ENCODE measurements around the gene FES. TPM values are rescaled to one million over a fixed set of nuclear protein-coding genes. Genes with fewer than 3 reads are reported as not detected.

The FES gene
- total and polyA plus RNA-seq, 2 of the 13 experiments (the other 11 are each of a cell fraction or from before 2014, with no cell fraction given), result 4.0 to 9.5 TPM

GRCh38 chr15:90931828-90932659 is 47.7 kb downstream of the FES start, which contains the start of gene HDDC3 (continued):
- 0 out of 2 replicates have a peak, but pooled peaks have one; percentile 22 for TF ChIP-seq RERE (CRISPR knock-in tag; IDR thresholded peaks at IDR 0.05; ENCODE audit: low read depth)
- no peak for TF ChIP-seq SMAD9 (CRISPR knock-in tag; IDR thresholded peaks at IDR 0.05)
- no peak for TF ChIP-seq AFF4 (CRISPR knock-in tag; IDR thresholded peaks at IDR 0.05)
- peak; percentile 85 for TF ChIP-seq ZNF331 (CRISPR knock-in tag; IDR thresholded peaks at IDR 0.05)
- no peak for TF ChIP-seq FUBP1 (CRISPR knock-in tag; IDR thresholded peaks at IDR 0.05; ENCODE audit: borderline replicate concordance)
- no peak for TF ChIP-seq ZBTB46 (CRISPR knock-in tag; IDR thresholded peaks at IDR 0.05; ENCODE audit: borderline replicate concordance)
- TF ChIP-seq ELF1 (CRISPR knock-in tag; IDR thresholded peaks at IDR 0.05), result peak; percentile 65
- no peak for TF ChIP-seq SETDB1 (CRISPR knock-in tag; IDR thresholded peaks at IDR 0.05; ENCODE audit: borderline replicate concordance)
- peak; percentile 35; the same call in 1 of the 2 replicates for TF ChIP-seq ZNF589 (CRISPR knock-in tag; conservative IDR thresholded peaks at IDR 0.05)
- TF ChIP-seq ZNF761 (CRISPR knock-in tag; conservative IDR thresholded peaks at IDR 0.05), result no peak
- TF ChIP-seq ZSCAN30 (CRISPR knock-in tag; IDR thresholded peaks at IDR 0.05), result no peak
- TF ChIP-seq SOX6 (IDR thresholded peaks at IDR 0.05), result no peak
- peak; percentile 63 for TF ChIP-seq SOX6 (CRISPR knock-in tag; IDR thresholded peaks at IDR 0.05)
- no peak for TF ChIP-seq ZNF678 (CRISPR knock-in tag; IDR thresholded peaks at IDR 0.05)
- TF ChIP-seq NFIC (IDR thresholded peaks at IDR 0.05; ENCODE audit: low read length), result no peak
- TF ChIP-seq SMARCE1 (IDR thresholded peaks at IDR 0.05; ENCODE audit: borderline replicate concordance), result no peak

Measured in HepG2 (cell line).